Fibroblast of lung (primary cell): ENCODE data around the gene ENOX1. TPM values are rescaled to one million over a fixed set of nuclear protein-coding genes. Genes with fewer than 3 reads are reported as not detected.
"Not testable (repeated sequence)": the region's sequence is repeated elsewhere in the genome, so short reads cannot be mapped to it uniquely, and the experiment has no call there.

Experiments used
- DNase-seq, 2 donors: peaks; one replicate each; pipeline versions ENCODE4 v3.0.0 to v3.0.0-alpha.2; 2010; ENCODE audit warnings: low read depth in 2 of 2
- H2AFZ ChIP-seq: 2 replicates; pipeline ENCODE4 v1.5.1; 2012; ENCODE audit warnings: low read length, control low read depth, inconsistent platforms
- H3K27ac ChIP-seq: 2 replicates; pipeline ENCODE4 v1.5.1; 2011; ENCODE audit warnings: low read length, control low read depth; ENCODE audit not compliant: insufficient read depth
- H3K27me3 ChIP-seq: 2 replicates; pipeline ENCODE4 v1.5.1; 2011; ENCODE audit warnings: mild to moderate bottlenecking, low read length; ENCODE audit not compliant: control insufficient read depth, insufficient read depth
- H3K36me3 ChIP-seq: 2 replicates; pipeline ENCODE4 v1.5.1; 2011; ENCODE audit warnings: low read length; ENCODE audit not compliant: control insufficient read depth, insufficient read depth
- H3K4me1 ChIP-seq: 2 replicates; pipeline ENCODE4 v1.5.1; 2011; ENCODE audit warnings: low read length; ENCODE audit not compliant: control insufficient read depth, insufficient read depth; ENCODE audit errors: extremely low read depth
- H3K4me2 ChIP-seq: 2 replicates; pipeline ENCODE4 v1.5.1; 2011; ENCODE audit warnings: low read length, control low read depth; ENCODE audit not compliant: insufficient read depth; ENCODE audit errors: extremely low read depth
- H3K4me3 ChIP-seq, 4 experiments: fragments of 200-600 bp in 1 of 4; sonication (generic) in 1 of 4; replicated peaks in 1 of 4; 2 replicates each; pipeline ENCODE4 v1.5.1; 2011 to 2016; ENCODE audit warnings: low read length in 4 of 4, low read depth in 3 of 4, mild to moderate bottlenecking in 3 of 4, control low read depth in 2 of 4, inconsistent platforms in 1 of 4, mixed read lengths in 1 of 4; ENCODE audit not compliant: insufficient read depth in 1 of 4; ENCODE audit errors: control extremely low read depth in 1 of 4
- H3K79me2 ChIP-seq: 2 replicates; pipeline ENCODE4 v1.5.1; 2012; ENCODE audit warnings: mild to moderate bottlenecking, low read length, inconsistent platforms; ENCODE audit not compliant: control insufficient read depth, insufficient read depth
- H3K9ac ChIP-seq: 2 replicates; pipeline ENCODE4 v1.5.1; 2011; ENCODE audit warnings: mild to moderate bottlenecking, low read length, control low read depth; ENCODE audit not compliant: insufficient read depth
- H3K9me3 ChIP-seq: 2 replicates; pipeline ENCODE4 v1.5.1; 2012; ENCODE audit warnings: low read depth, low read length; ENCODE audit not compliant: control insufficient read depth, insufficient read depth
- H4K20me1 ChIP-seq: 2 replicates; pipeline ENCODE4 v1.5.1; 2011; ENCODE audit warnings: low read length; ENCODE audit not compliant: control insufficient read depth, insufficient read depth; ENCODE audit errors: extremely low read depth
- CTCF ChIP-seq, 2 donors: IDR thresholded peaks in 1 of 2; conservative IDR thresholded peaks in 1 of 2; 1 replicate in 1 of 2; 2 replicates in 1 of 2; pipeline ENCODE4 v1.5.1; 2011 to 2012; ENCODE audit warnings: low read length in 2 of 2, control low read depth in 1 of 2, inconsistent platforms in 1 of 2, low read depth in 1 of 2, mild to moderate bottlenecking in 1 of 2
- EZH2 ChIP-seq: IDR thresholded peaks from 2 replicates; pipeline ENCODE4 v1.5.1; 2012; ENCODE audit warnings: low read length, control low read depth, mild to moderate bottlenecking; ENCODE audit errors: missing control alignments
- polyA plus RNA-seq, 2 donors: library from polyadenylated mRNA; depleted of rRNA in 1 of 2; stranded (reverse) in 1 of 2; unstranded in 1 of 2; fragments of >200 nt; gene quantifications; 2 replicates each; pipeline ENCODE4 v1.2.1, GENCODE V29; 2011 to 2012; ENCODE audit warnings: missing spikeins in 1 of 2
- total RNA-seq: library from RNA; depleted of rRNA; stranded (reverse); fragments of >200 nt; gene quantifications from 2 replicates; pipeline ENCODE4 v1.2.1, GENCODE V29; 2014

The ENOX1 gene
- total and polyA plus RNA-seq, 2 donors (not counting 1 experiment from before 2014, with no cell fraction given): 3.5 to 7.6 TPM

GRCh38 chr13:43171489-43171888, 615.3 kb downstream of the ENOX1 start:
- no peak overlapping the region for H3K27ac ChIP-seq
- no peak overlapping the region for H2AFZ ChIP-seq
- no peaks in the 10 kb centered on the region for H4K20me1 ChIP-seq
- H3K79me2 ChIP-seq: no peaks in the 10 kb centered on the region
- H3K36me3 ChIP-seq: no peaks in the 10 kb centered on the region
- H3K4me3 ChIP-seq: no peak overlapping the region
- H3K4me1 ChIP-seq: no peaks in the 10 kb centered on the region
- H3K4me2 ChIP-seq: no peak overlapping the region
- H3K9me3 ChIP-seq: no peaks in the 10 kb centered on the region
- no peaks in the 10 kb centered on the region for H3K27me3 ChIP-seq
- H3K9ac ChIP-seq: no peak overlapping the region
- TF ChIP-seq EZH2 (no peak), CTCF (conservative IDR thresholded peaks at IDR 0.05 in 1 of 2, IDR thresholded peaks at IDR 0.05 in 1 of 2; ENCODE audit: low read depth in 1 of 2, low read length in 2 of 2) (no peak)
- DNase-seq: no peak

GRCh38 chr13:43170506-43170905, 616.3 kb downstream of the ENOX1 start:
- Histone ChIP-seq H4K20me1 (no peaks in the 10 kb centered on the region), H3K27ac (no peak overlapping the region), H3K4me1 (no peaks in the 10 kb centered on the region), H3K4me3 (no peak overlapping the region), H3K27me3 (no peaks in the 10 kb centered on the region), H2AFZ (no peak overlapping the region), H3K9me3 (no peaks in the 10 kb centered on the region), H3K9ac (no peak overlapping the region), H3K4me2 (no peak overlapping the region), H3K36me3 (no peaks in the 10 kb centered on the region), H3K79me2 (no peaks in the 10 kb centered on the region)
- no peak for DNase-seq
- TF ChIP-seq EZH2 (no peak), CTCF (conservative IDR thresholded peaks at IDR 0.05 in 1 of 2, IDR thresholded peaks at IDR 0.05 in 1 of 2; ENCODE audit: low read depth in 1 of 2, low read length in 2 of 2) (no peak)

GRCh38 chr13:43168434-43168833, 618.3 kb downstream of the ENOX1 start:
- not testable (repeated sequence) for H3K4me2 ChIP-seq, H2AFZ ChIP-seq, H3K27me3 ChIP-seq, H3K4me3 ChIP-seq, H3K4me1 ChIP-seq, H3K9ac ChIP-seq, H3K79me2 ChIP-seq, H4K20me1 ChIP-seq, H3K36me3 ChIP-seq, H3K9me3 ChIP-seq, H3K27ac ChIP-seq, DNase-seq
